GM21786 (cell line): Measurements from ENCODE around the gene LRRN1.
A peak's percentile ranks its signal among the peaks of the same experiment; 100 is the strongest.

Experiments
- ATAC-seq: cut with Tn5 transposase; IDR thresholded peaks from one replicate; pipeline ENCODE4 v1.9.1; 2021; ENCODE audit not compliant: unreplicated experiment

The LRRN1 gene

GRCh38 chr3:3799173-3800079 is at the start of gene LRRN1:
Gene LRRN1, plus strand, starts transcription at chr3:3799431. Its CDS starts 45,211 bp downstream, at chr3:3844642.
- peak; percentile 41 for ATAC-seq

- no peak for ATAC-seq
Observed at GRCh38 chr3:3753416-3753815, 45.8 kb upstream of the LRRN1 start.

GRCh38 chr3:3765661-3766060 is 33.6 kb upstream of the LRRN1 start:
- no peak for ATAC-seq

- ATAC-seq, result no peak
Observed at GRCh38 chr3:3766140-3766539, 33.1 kb upstream of the LRRN1 start.

GRCh38 chr3:3771094-3771493 is 28.1 kb upstream of the LRRN1 start:
- ATAC-seq, result no peak

GRCh38 chr3:3771567-3771966 is 27.7 kb upstream of the LRRN1 start:
- ATAC-seq, result no peak

- ATAC-seq, result no peak
Observed at GRCh38 chr3:3772338-3772737, 26.9 kb upstream of the LRRN1 start.

- ATAC-seq, result no peak
Observed at GRCh38 chr3:3772920-3773319, 26.3 kb upstream of the LRRN1 start.

GRCh38 chr3:3776607-3777006 is 22.6 kb upstream of the LRRN1 start:
- no peak for ATAC-seq

- no peak for ATAC-seq
Observed at GRCh38 chr3:3778216-3778615, 21.0 kb upstream of the LRRN1 start.

GRCh38 chr3:3778641-3779270 is 20.5 kb upstream of the LRRN1 start:
- no peak for ATAC-seq

GRCh38 chr3:3782457-3782856 is 16.8 kb upstream of the LRRN1 start:
- no peak for ATAC-seq

GRCh38 chr3:3783210-3783609 is 16.0 kb upstream of the LRRN1 start:
- ATAC-seq, result no peak

- no peak for ATAC-seq
Observed at GRCh38 chr3:3783696-3784095, 15.5 kb upstream of the LRRN1 start.

GRCh38 chr3:3792391-3792790 is 6.8 kb upstream of the LRRN1 start:
- no peak for ATAC-seq

GRCh38 chr3:3798631-3799113 is 559 bp upstream of the LRRN1 start:
- peak; percentile 40 for ATAC-seq

GRCh38 chr3:3800080-3800455 is 837 bp downstream of the LRRN1 start:
- ATAC-seq, result no peak

- ATAC-seq, result no peak
Observed at GRCh38 chr3:3800685-3801493, 1.7 kb downstream of the LRRN1 start.

- ATAC-seq, result no peak
Observed at GRCh38 chr3:3801494-3801841, 2.2 kb downstream of the LRRN1 start.

- no peak for ATAC-seq
Observed at GRCh38 chr3:3802046-3802445, 2.8 kb downstream of the LRRN1 start.

- ATAC-seq, result no peak
Observed at GRCh38 chr3:3804560-3804959, 5.3 kb downstream of the LRRN1 start.

GRCh38 chr3:3806092-3806491 is 6.9 kb downstream of the LRRN1 start:
- no peak for ATAC-seq
